Measurements from ENCODE around the gene EPHA7. TPM values are rescaled to one million over a fixed set of nuclear protein-coding genes. Genes with fewer than 3 reads are reported as not detected.
A peak's percentile ranks its signal among the peaks of the same experiment; 100 is the strongest.

The EPHA7 gene
- total RNA-seq, 1 donor from 2014 or later = 48.9 TPM

- DNase-seq (ENCODE audit: extremely low spot score, unreplicated experiment) = no peak
- H3K27me3 Mint-ChIP-seq = no peaks in the 10 kb centered on the region
- H3K36me3 Mint-ChIP-seq = peaks cover 1% of the 10 kb centered on the region
- no peaks in the 10 kb centered on the region for H3K9me3 Mint-ChIP-seq
- TF ChIP-seq CTCF (conservative IDR thresholded peaks at IDR 0.05) = no peak
- H3K27ac Mint-ChIP-seq = no peak overlapping the region
- H3K4me3 Mint-ChIP-seq = no peak overlapping the region
- peaks cover 3% of the 10 kb centered on the region for H3K4me1 Mint-ChIP-seq (ENCODE audit: unreplicated experiment)
These were observed 141.1 kb downstream of the EPHA7 start for GRCh38 chr6:93278241-93278640.

- Mint-ChIP-seq H3K27ac (no peak overlapping the region), H3K4me1 (ENCODE audit: unreplicated experiment) (peaks cover 4% of the 10 kb centered on the region), H3K36me3 (no peaks in the 10 kb centered on the region), H3K9me3 (no peaks in the 10 kb centered on the region), H3K4me3 (no peak overlapping the region), H3K27me3 (no peaks in the 10 kb centered on the region)
- no peak for DNase-seq (ENCODE audit: extremely low spot score, unreplicated experiment)
- TF ChIP-seq CTCF (conservative IDR thresholded peaks at IDR 0.05) = no peak
These were observed 146.5 kb downstream of the EPHA7 start for GRCh38 chr6:93272896-93273295.

- H3K27ac Mint-ChIP-seq = no peak overlapping the region
- H3K4me3 Mint-ChIP-seq = no peak overlapping the region
These were observed 147.1 kb downstream of the EPHA7 start for GRCh38 chr6:93272211-93272610.

GRCh38 chr6:93266116-93266817 lies 153.1 kb downstream of the EPHA7 start:
- no peak for TF ChIP-seq CTCF (conservative IDR thresholded peaks at IDR 0.05)
- Mint-ChIP-seq H3K9me3 (no peaks in the 10 kb centered on the region), H3K36me3 (peaks cover 5% of the 10 kb centered on the region), H3K27ac (peak overlapping the region; percentile 66), H3K4me3 (peak overlapping the region; percentile 20), H3K27me3 (no peaks in the 10 kb centered on the region), H3K4me1 (ENCODE audit: unreplicated experiment) (peaks cover 17% of the 10 kb centered on the region)
- DNase-seq (ENCODE audit: extremely low spot score, unreplicated experiment) = no peak

More at GRCh38 chr6:93272211-93272610, 147.1 kb downstream of the EPHA7 start:
- Mint-ChIP-seq H3K4me1 (ENCODE audit: unreplicated experiment) (peaks cover 4% of the 10 kb centered on the region), H3K9me3 (no peaks in the 10 kb centered on the region), H3K36me3 (no peaks in the 10 kb centered on the region), H3K27me3 (no peaks in the 10 kb centered on the region)
- DNase-seq (ENCODE audit: extremely low spot score, unreplicated experiment) = no peak
- no peak for TF ChIP-seq CTCF (conservative IDR thresholded peaks at IDR 0.05)

- Mint-ChIP-seq H3K4me3 (no peak overlapping the region), H3K4me1 (ENCODE audit: unreplicated experiment) (peaks cover 12% of the 10 kb centered on the region), H3K9me3 (no peaks in the 10 kb centered on the region), H3K27ac (no peak overlapping the region), H3K36me3 (peaks cover 24% of the 10 kb centered on the region), H3K27me3 (no peaks in the 10 kb centered on the region)
- TF ChIP-seq CTCF (conservative IDR thresholded peaks at IDR 0.05) = no peak
- no peak for DNase-seq (ENCODE audit: extremely low spot score, unreplicated experiment)
These were observed 158.5 kb downstream of the EPHA7 start for GRCh38 chr6:93260881-93261280.
